ENCODE data around the gene XRCC1.
"Not testable (repeated sequence)": the region's sequence is repeated elsewhere in the genome, so short reads cannot be mapped to it uniquely, and the experiment has no call there.

Gene XRCC1

GRCh38 chr19:43594081-43594697 lies 18.9 kb upstream of the XRCC1 start:
- DNase-seq (ENCODE audit: insufficient read length, low spot score) (no peak), FAIRE-seq (no peak)
- TF ChIP-seq CTCF (IDR thresholded peaks at IDR 0.05; ENCODE audit: insufficient read depth, missing control alignments): no peak

- no peak for TF ChIP-seq CTCF (IDR thresholded peaks at IDR 0.05; ENCODE audit: insufficient read depth, missing control alignments)
- FAIRE-seq (no peak), DNase-seq (ENCODE audit: insufficient read length, low spot score) (no peak)
Measured at GRCh38 chr19:43592800-43593350, 17.5 kb upstream of the XRCC1 start.

DNA sequence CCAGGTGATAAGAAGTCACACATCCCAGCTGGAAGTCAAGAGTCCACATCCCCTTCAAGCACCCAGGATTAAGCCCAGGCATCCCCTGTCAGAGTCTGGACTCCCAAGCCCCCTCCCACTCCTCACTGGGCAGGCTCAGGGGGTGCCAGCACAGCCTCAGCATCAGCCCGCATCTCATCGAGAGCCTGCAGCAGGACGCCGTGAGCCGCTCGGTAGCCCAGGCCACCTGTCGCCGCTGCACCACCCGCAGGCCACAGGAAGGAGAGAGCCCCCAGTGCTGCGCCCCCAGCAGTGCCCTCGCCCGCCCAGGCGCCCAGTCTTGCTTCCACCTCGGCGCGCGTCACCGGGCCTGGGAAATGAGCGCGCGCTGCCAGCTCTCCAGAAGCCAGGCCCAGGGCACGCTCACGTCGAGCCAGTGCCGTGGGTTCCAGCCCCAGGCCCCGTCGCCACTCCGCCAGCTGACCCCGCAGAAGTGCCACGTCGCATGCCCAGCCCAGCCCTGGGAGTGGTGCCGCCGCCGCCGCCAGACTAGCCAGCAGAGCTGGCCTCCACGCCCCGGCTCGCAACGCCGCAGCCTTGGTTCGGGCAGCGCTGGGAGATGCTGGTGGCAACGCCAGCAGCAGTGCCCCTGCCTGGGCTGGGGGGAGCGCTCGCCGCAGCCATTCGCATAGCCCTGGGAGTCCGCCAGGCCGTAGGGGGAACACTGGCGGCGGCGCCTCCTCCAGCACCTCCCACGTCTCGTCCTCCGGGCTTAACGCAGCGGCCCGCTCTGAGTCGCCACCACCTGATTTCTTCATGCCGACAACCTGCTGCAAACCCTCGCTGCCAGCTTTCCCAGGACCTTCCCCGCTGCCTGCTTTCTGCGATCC lies 16.8 kb upstream of the XRCC1 start:
- no peak for DNase-seq (ENCODE audit: insufficient read length, low spot score)
- TF ChIP-seq CTCF (IDR thresholded peaks at IDR 0.05; ENCODE audit: insufficient read depth, missing control alignments): no peak

GRCh38 chr19:43589678-43590077 lies 14.4 kb upstream of the XRCC1 start:
- DNase-seq (ENCODE audit: insufficient read length, low spot score): no peak
- no peak for FAIRE-seq
- TF ChIP-seq CTCF (IDR thresholded peaks at IDR 0.05; ENCODE audit: insufficient read depth, missing control alignments): no peak

More for the DNA sequence above, 16.8 kb upstream of the XRCC1 start:
- no peak for FAIRE-seq

DNA sequence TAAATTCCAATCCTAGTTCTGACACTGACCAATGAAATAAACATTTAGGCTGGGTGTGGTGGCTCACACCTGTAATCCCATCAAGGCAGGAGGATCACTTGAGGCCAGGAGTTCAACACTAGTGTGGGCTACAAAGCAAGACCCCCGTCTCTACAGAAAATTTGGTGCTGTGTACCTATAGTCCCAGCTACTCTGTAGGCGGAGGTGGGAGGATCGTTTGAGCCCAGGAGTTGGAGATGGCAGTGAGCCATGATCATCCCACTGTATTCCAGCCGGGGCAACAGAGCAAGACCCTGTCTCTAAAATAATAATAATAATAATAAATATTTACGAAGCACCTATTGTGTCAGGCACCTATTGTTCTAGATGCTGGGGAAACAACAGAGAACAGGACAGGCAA lies 13.9 kb upstream of the XRCC1 start:
- TF ChIP-seq CTCF (IDR thresholded peaks at IDR 0.05; ENCODE audit: insufficient read depth, missing control alignments): no peak
- no peak for FAIRE-seq
- no peak for DNase-seq (ENCODE audit: insufficient read length, low spot score)

DNA sequence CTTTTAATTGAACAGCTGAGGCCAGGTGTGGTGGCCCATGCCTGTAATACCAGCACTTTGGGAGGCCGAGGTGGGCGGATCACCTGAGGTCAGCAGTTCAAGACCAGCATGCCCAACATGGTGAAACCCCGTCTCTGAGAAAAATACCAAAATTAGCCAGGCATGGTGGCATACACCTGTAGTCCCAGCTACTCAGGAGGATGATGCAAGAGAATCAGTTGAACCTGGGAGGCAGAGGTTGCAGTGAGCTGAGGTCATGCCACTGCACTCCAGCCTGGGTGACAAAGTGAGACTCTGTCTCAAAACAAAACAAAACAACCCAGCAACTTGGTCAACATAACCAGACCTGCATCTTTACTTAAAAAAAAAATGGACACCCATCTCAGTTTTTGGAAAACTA lies 11.7 kb upstream of the XRCC1 start:
- not testable (repeated sequence) for DNase-seq (ENCODE audit: insufficient read length, low spot score); FAIRE-seq

GRCh38 chr19:43586346-43586745 lies 11.0 kb upstream of the XRCC1 start:
- no peak for FAIRE-seq
- no peak for TF ChIP-seq CTCF (IDR thresholded peaks at IDR 0.05; ENCODE audit: insufficient read depth, missing control alignments)
- DNase-seq (ENCODE audit: insufficient read length, low spot score): no peak

Data from D721Med (cell line).